Measurements from ENCODE around the gene KIF21B.
A peak's percentile ranks its signal among the peaks of the same experiment; 100 is the strongest.

Gene KIF21B

GRCh38 chr1:201023517-201023902 is at the start of gene KIF21B:
TSS of gene KIF21B (minus strand) at chr1:201023714. CDS start at chr1:201023383, 331 bp downstream.
- Histone ChIP-seq H3K27me3 (ENCODE audit: low read depth, low read length) (no peaks in the 10 kb centered on the region), H3K9me3 (ENCODE audit: insufficient read depth, low read length) (no peaks in the 10 kb centered on the region), H2AFZ (ENCODE audit: low read depth, low read length) (peak within 1 kb of the TSS; percentile 10; the same call in 1 of the 2 replicates), H3K4me1 (ENCODE audit: low read length) (peaks cover 73% of the 10 kb centered on the region), H3K9ac (ENCODE audit: low read length) (peak within 1 kb of the TSS; percentile 96), H3K4me2 (ENCODE audit: low read length) (peak within 1 kb of the TSS; percentile 99), H3K36me3 (replicated peaks; ENCODE audit: low read depth, low read length) (peaks cover under 1% of the 10 kb centered on the region), H4K20me1 (ENCODE audit: insufficient read depth, low read length) (peaks cover 1% of the 10 kb centered on the region), H3K27ac (ENCODE audit: low read length) (peak within 1 kb of the TSS; percentile 94), H3K79me2 (ENCODE audit: low read length) (peaks cover 54% of the 10 kb centered on the region), H3K4me3 (ENCODE audit: low read length) (peak within 1 kb of the TSS; percentile 86)
- TF ChIP-seq EZH2phosphoT487 (IDR thresholded peaks at IDR 0.05; ENCODE audit: low read depth) (no peak), CTCF (IDR thresholded peaks at IDR 0.05; ENCODE audit: low read depth, low read length) (no peak)

- H3K4me3 ChIP-seq (ENCODE audit: low read length), result no peak overlapping the region
- H3K9me3 ChIP-seq (ENCODE audit: insufficient read depth, low read length), result no peaks in the 10 kb centered on the region
- peaks cover 39% of the 10 kb centered on the region for H3K27me3 ChIP-seq (ENCODE audit: low read depth, low read length)
- no peak overlapping the region for H3K27ac ChIP-seq (ENCODE audit: low read length)
- H2AFZ ChIP-seq (ENCODE audit: low read depth, low read length), result no peak overlapping the region
- peaks cover 7% of the 10 kb centered on the region; the same call in 1 of the 2 replicates for H3K4me1 ChIP-seq (ENCODE audit: low read length)
- no peaks in the 10 kb centered on the region for H4K20me1 ChIP-seq (ENCODE audit: insufficient read depth, low read length)
- H3K79me2 ChIP-seq (ENCODE audit: low read length), result no peaks in the 10 kb centered on the region
- H3K36me3 ChIP-seq (replicated peaks; ENCODE audit: low read depth, low read length), result no peaks in the 10 kb centered on the region
- no peak for TF ChIP-seq CTCF (IDR thresholded peaks at IDR 0.05; ENCODE audit: low read depth, low read length)
- no peak for TF ChIP-seq EZH2phosphoT487 (IDR thresholded peaks at IDR 0.05; ENCODE audit: low read depth)
- H3K4me2 ChIP-seq (ENCODE audit: low read length), result no peak overlapping the region
- no peak overlapping the region for H3K9ac ChIP-seq (ENCODE audit: low read length)
These were observed 49.4 kb upstream of the KIF21B start for GRCh38 chr1:201072922-201073321.

GRCh38 chr1:201072149-201072548 is 48.6 kb upstream of the KIF21B start:
- no peak overlapping the region for H3K27ac ChIP-seq (ENCODE audit: low read length)
- H3K79me2 ChIP-seq (ENCODE audit: low read length), result no peaks in the 10 kb centered on the region
- no peaks in the 10 kb centered on the region for H4K20me1 ChIP-seq (ENCODE audit: insufficient read depth, low read length)
- H3K4me2 ChIP-seq (ENCODE audit: low read length), result no peak overlapping the region
- no peak overlapping the region for H3K4me3 ChIP-seq (ENCODE audit: low read length)
- no peak overlapping the region for H3K9ac ChIP-seq (ENCODE audit: low read length)
- no peak overlapping the region for H2AFZ ChIP-seq (ENCODE audit: low read depth, low read length)
- H3K4me1 ChIP-seq (ENCODE audit: low read length), result peaks cover 9% of the 10 kb centered on the region
- H3K27me3 ChIP-seq (ENCODE audit: low read depth, low read length), result peaks cover 39% of the 10 kb centered on the region
- no peaks in the 10 kb centered on the region for H3K9me3 ChIP-seq (ENCODE audit: insufficient read depth, low read length)
- no peaks in the 10 kb centered on the region for H3K36me3 ChIP-seq (replicated peaks; ENCODE audit: low read depth, low read length)
- TF ChIP-seq CTCF (IDR thresholded peaks at IDR 0.05; ENCODE audit: low read depth, low read length), result no peak
- TF ChIP-seq EZH2phosphoT487 (IDR thresholded peaks at IDR 0.05; ENCODE audit: low read depth), result no peak

- Histone ChIP-seq H3K36me3 (replicated peaks; ENCODE audit: low read depth, low read length) (no peaks in the 10 kb centered on the region), H2AFZ (ENCODE audit: low read depth, low read length) (no peak overlapping the region), H3K4me1 (ENCODE audit: low read length) (peaks cover 11% of the 10 kb centered on the region), H3K79me2 (ENCODE audit: low read length) (no peaks in the 10 kb centered on the region), H3K27me3 (ENCODE audit: low read depth, low read length) (peaks cover 51% of the 10 kb centered on the region), H3K27ac (ENCODE audit: low read length) (no peak overlapping the region), H3K4me2 (ENCODE audit: low read length) (no peak overlapping the region), H3K9ac (ENCODE audit: low read length) (no peak overlapping the region), H3K4me3 (ENCODE audit: low read length) (no peak overlapping the region), H4K20me1 (ENCODE audit: insufficient read depth, low read length) (no peaks in the 10 kb centered on the region), H3K9me3 (ENCODE audit: insufficient read depth, low read length) (no peaks in the 10 kb centered on the region)
- no peak for TF ChIP-seq CTCF (IDR thresholded peaks at IDR 0.05; ENCODE audit: low read depth, low read length)
- no peak for TF ChIP-seq EZH2phosphoT487 (IDR thresholded peaks at IDR 0.05; ENCODE audit: low read depth)
These were observed 46.1 kb upstream of the KIF21B start for GRCh38 chr1:201069636-201070035.

Data from OCI-LY3 (cell line).